ENCODE data around the gene GALE.
A peak's percentile ranks its signal among the peaks of the same experiment; 100 is the strongest.
"Not testable (repeated sequence)": the region's sequence is repeated elsewhere in the genome, so short reads cannot be mapped to it uniquely, and the experiment has no call there.

Gene GALE

DNA sequence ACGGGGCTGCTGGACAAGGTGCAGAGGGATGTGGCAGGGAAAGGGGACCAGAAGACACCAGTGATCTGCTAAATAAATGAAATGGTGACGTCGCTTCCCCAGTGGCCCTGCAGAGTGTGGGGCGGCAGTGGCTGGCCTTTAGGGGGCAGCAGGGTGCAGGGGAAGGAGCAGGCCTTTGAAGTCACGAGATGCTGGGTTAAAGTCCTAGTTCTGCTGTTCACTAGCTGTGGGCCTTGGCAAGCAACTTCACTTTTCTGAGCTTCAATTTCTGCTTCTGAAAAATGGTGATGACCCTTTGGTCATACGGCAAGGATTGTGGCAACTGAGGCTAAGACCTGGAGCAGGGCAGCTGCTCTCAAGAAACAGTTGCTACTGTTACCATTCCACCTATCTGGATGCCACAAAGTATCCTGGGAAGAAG lies 9.2 kb upstream of the GALE start:
- peak; percentile 63 to 78 for DNase-seq (ENCODE audit: low read depth in 2 of 2)

DNA sequence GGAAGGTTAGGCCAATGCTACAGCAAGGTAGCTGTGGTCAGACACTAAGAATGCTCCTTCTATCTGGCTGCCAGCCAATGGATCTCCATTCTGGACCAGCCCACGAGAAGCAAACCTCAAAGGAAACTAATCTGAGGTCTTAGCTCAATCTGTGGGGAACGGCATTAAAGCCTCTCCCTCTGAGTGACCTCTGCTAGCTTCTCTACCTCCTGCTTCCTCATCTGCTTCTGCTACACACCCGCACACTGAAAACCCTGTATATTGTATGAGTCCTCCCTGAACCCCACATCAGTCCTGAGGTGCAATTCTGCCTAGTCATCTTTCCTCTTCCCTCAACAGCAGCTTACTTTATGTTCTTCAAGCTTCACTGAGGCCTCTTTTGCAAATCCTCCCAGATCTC lies 6.9 kb upstream of the GALE start:
- no peak for DNase-seq (ENCODE audit: low read depth in 2 of 2)

DNA sequence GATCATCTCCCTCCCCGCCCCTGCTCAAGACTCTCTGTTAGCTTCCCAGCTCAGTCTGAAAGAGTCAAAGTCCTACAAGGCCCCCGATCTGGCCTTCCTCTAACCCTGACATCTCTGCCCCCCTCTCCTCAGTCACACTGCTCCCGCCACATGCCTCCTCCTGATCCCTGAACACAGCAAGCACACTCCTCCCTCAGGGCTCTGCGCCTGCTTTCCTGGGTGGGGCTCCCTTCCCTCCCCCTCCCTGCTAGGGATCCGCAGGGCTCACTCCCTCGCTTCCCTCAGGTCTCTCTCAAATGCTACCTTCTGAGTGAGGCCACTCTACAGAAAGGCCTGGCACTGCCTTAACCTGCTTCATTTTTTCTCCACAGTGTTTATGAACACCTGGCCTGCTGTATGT lies 5.7 kb upstream of the GALE start:
- DNase-seq (ENCODE audit: low read depth in 2 of 2), result no peak

GRCh38 chr1:23805025-23805424 lies 4.5 kb upstream of the GALE start:
- DNase-seq (ENCODE audit: low read depth in 2 of 2), result no peak

DNA sequence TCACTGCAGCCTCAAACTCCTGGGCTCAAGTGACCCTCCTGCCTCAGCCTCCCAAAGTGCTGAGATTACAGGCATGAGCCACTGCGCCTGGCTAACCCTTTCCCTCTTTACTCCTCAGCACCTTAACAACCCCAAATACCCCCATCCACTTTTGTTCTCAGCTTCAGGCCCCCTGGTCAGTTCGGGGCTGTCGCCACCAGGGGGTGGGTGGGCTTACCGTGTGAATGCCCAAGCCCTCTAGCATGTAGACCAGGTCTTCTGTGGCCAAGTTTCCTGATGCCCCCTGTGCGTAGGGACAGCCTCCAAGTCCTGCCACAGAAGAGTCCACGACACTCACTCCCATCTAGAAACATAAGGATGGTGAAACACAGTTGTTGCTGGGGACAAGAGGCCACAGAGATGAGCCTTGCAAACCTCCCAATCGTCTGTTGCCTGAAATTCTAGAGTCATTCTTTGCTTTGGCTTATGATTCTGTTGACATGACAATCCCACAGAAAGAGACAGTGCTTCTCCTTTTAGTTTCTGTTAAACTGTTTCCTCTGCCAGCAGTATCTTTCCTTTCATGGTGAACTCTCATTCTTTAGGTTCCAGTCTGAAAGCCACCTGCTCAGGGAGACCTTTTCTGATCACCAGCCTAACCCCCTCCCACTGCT lies 3.8 kb upstream of the GALE start:
- no peak for DNase-seq (ENCODE audit: low read depth in 2 of 2)

GRCh38 chr1:23803674-23804073 lies 3.1 kb upstream of the GALE start:
- no peak for DNase-seq (ENCODE audit: low read depth in 2 of 2)

DNA sequence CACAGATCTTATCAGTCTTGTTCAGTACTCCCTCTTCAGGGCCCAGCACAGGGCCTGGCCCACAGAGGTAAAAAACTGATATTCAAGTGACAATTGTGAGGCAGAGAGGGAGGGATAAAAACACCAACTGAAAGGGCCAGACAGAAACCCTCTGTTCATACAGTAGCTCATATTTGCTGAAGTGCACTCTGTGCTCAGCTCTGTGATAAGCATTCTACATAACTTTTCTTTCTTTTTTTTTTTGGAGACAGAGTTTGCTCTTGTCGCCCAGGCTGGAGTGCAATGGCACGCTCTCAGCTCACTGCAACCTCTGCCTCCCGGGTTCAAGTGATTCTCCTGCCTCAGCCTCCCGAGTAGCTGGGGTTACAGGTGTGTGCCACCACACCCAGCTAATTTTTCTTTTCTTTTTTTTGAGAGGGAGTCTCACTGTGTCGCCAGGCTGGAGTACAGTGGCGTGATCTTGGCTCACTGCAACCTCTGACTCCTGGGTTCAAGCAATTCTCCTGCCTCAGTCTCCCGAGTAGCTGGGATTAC lies 2.3 kb upstream of the GALE start:
- DNase-seq (ENCODE audit: low read depth in 2 of 2), result not testable (repeated sequence)

GRCh38 chr1:23801876-23802275 lies 1.3 kb upstream of the GALE start:
- no peak for DNase-seq (ENCODE audit: low read depth in 2 of 2)

- DNase-seq (ENCODE audit: low read depth in 2 of 2), result no peak
Measured at GRCh38 chr1:23801338-23801748, 789 bp upstream of the GALE start.

- no peak for DNase-seq (ENCODE audit: low read depth in 2 of 2)
Measured at GRCh38 chr1:23799570-23800399, 769 bp downstream of the GALE start.

DNA sequence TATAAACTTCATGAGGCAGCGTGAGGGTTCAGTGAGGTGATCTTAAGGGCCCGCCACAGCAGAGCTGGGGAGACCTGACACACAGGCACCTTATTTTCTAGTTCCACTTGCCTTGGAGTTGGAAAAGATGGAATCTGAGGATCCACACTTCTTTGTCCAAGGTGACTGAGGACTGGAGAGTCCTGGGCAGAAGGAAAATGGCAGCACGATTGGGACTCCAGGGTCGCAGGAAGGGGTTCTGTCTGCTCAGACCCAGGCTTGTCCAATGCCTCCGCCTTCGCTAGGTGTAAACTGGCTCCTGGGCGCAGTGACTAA lies 1.3 kb downstream of the GALE start:
- no peak for DNase-seq (ENCODE audit: low read depth in 2 of 2)

GRCh38 chr1:23798662-23799142 lies 1.9 kb downstream of the GALE start:
- no peak for DNase-seq (ENCODE audit: low read depth in 2 of 2)

DNA sequence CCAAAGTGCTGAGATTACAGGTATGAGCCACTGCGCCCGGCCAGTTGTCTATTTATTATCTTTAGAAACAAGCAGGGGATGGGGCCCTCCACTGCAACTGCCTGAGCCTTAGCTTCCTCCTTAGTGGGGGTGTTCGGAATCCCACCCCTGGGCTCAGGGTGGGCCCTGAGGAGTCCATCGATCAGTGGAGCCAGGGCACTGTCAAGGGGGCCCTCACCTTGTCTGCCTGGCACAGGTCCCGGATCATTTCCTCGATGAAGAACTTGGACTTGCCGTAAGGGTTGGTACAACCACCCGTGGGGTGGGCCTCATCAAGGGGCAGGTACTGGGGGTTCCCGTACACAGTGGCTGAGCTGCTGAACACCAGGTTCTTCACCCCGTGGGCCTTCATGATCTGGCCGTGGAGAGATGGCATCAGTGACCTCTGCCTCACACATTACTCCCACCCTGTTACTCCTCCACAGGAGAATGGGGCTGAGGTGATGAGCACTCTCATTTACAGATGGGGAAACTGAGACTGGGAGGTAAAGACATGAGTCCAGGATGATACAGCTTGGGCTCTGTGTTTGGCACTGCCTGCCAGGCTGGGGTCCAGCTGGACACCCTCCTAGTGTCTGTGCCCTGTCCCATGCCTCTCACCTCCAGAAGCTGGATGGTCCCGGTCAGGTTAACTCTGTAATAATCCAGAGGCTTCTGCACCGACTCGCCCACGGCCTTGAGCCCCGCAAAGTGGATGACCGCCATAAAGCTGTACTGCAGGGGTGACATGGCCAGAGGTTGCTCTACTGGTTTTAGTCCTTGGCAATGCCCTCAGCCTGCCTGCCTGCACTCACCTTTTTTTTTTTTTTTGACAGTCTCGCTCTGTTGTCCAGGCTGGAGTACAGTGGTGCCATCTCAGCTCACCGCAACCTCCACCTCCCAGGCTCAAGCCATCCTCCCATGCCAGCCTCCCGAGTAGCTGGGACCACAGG lies 2.8 kb downstream of the GALE start:
- no peak for DNase-seq (ENCODE audit: low read depth in 2 of 2)

DNA sequence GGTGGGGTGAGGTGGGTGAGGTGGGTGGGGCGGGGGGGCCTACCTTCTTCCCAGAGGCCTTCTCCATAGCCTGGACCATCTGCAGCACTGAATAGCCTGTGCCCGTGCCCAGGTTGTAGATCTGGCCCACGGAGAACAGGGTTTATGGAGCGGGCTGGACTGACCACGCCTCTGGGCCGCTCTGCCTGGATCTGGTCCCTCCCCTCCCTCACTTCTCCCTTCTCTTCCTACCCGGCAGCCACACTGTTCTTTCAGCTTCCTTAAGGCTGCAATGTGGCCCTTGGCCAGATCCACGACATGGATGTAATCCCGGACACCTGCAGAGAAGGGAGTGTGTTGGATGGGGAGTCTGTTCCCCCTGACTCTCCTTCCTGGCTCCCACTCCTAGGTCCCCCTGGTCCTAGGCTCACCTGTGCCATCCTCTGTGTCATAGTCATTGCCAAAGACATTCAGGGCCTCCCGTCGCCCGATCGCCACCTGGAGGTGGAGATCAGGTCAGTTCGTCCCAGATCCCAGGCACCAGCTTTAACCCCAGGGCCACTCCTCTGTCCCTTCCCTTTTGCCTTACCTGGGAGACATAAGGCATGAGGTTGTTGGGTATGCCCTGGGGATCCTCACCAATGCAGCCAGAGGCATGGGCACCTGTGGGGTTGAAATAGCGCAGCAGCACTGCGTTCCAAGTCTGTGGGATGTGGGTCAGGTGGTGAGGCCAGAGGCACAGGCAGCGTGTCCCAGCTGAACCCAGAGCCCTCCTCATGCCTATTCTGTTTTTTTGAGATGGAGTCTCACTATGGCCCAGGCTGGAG lies 3.9 kb downstream of the GALE start:
- DNase-seq (ENCODE audit: low read depth in 2 of 2), result no peak

DNA sequence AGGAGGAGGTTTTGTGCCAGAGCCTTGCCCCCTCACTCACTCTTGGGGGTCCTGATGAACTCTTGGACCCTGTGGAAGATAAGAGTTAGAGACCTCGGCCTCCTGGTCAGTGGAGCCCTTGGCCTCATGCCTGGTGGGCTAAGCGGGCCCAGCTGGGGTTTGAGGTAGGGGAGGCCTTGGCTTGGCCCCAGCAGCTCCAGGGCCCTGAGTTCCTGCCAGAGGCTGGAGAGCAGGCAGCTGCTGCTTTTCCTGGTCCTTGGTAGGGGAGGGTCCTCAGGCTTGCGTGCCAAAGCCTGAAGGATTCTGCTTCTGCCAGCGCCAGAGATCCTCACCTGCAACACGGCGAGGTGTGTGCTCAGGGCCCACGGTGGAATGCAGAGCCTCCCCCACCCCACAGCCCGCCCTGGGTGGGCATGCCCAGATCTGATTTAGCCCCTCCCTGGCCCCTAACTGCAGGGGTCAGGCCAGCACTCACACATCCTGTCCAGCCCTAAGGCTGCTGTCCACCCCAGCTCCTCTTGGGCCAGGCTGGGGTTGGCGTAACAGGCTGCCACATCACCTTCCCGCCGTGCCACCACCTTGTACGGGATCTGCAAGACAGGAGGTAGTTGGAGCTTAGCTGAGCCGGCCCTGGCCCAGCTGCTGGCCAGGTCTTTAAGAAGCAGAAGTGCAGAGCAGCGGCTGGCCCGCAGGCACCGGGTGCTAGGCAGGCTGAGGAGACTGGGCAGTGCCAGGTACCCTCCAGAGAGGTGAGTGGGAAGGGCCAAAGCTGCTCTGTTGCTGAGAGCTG lies 4.7 kb downstream of the GALE start:
- no peak for DNase-seq (ENCODE audit: low read depth in 2 of 2)

DNA sequence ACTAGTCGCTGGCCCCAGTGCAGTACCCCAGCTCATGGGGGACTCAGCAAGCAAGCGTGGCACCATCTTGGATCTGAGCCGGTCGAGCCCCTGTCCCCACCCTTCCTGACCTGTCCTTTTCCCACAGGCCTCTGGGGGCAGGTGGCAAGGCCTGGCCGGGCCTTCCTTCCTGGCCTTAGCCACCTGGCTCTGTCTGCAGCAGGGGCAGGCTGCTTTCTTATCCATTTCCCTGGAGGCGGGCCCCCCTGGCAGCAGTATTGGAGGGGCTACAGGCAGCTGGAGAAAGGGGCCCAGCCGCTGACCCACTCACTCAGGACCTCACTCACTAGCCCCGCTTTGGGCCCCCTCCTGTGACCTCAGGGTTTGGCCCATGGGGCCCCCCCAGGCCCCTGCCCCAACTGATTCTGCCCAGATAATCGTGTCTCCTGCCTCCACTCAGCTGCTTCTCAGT lies 5.8 kb downstream of the GALE start:
- DNase-seq (ENCODE audit: low read depth in 2 of 2), result not testable (repeated sequence)

DNA sequence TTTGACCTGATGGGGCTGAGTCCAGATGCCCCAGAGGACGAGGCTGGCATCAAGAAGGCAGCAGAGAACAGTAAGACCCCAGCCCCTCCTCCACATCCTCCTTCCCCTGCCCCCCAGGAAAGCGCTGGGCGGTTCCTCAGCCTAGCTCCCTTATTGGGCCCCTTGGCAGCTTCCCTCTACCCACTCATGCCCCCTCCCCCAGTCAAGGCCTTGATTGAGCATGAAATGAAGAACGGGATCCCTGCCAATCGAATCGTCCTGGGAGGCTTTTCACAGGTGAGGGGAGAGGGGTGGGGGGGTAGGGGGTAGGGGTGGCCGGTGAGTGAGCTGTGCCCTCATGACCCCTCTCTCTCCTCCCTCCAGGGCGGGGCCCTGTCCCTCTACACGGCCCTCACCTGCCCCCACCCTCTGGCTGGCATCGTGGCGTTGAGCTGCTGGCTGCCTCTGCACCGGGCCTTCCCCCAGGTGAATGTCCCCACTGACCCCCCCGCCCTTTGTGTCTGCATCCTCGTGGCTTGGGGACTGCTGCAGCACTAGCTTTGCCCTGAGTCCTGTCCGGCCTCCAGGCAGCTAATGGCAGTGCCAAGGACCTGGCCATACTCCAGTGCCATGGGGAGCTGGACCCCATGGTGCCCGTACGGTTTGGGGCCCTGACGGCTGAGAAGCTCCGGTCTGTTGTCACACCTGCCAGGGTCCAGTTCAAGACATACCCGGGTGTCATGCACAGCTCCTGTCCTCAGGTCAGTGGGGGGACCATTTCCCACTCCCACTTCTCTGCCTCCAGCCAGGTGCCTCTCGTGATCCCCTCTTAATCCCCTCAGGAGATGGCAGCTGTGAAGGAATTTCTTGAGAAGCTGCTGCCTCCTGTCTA lies 6.5 kb downstream of the GALE start:
- no peak for DNase-seq (ENCODE audit: low read depth in 2 of 2)

GRCh38 chr1:23793018-23793781 lies 7.4 kb downstream of the GALE start:
- DNase-seq (ENCODE audit: low read depth in 2 of 2), result no peak
